Measurements from ENCODE around the gene ZFR. TPM values are rescaled to one million over a fixed set of nuclear protein-coding genes. Genes with fewer than 3 reads are reported as not detected.

ZFR gene
- total and polyA plus RNA-seq, 7 donors: 25.8 to 99.9 (median 71.8) TPM

GRCh38 chr5:32352685-32353084, 91.9 kb downstream of the ZFR start:
- Histone ChIP-seq H3K27me3 (no peaks in the 10 kb centered on the region), H3K4me1 (no peaks in the 10 kb centered on the region), H3K9me3 (no peaks in the 10 kb centered on the region), H3K36me3 (peaks cover 0 to 45% (median 7%) of the 10 kb centered on the region in 4 donors), H3K4me3 (no peak overlapping the region), H3K27ac (no peak overlapping the region)
- intact Hi-C loops (cut with DNase I): no loop called here
- no peak for DNase-seq
- TF ChIP-seq, protein P1, sequence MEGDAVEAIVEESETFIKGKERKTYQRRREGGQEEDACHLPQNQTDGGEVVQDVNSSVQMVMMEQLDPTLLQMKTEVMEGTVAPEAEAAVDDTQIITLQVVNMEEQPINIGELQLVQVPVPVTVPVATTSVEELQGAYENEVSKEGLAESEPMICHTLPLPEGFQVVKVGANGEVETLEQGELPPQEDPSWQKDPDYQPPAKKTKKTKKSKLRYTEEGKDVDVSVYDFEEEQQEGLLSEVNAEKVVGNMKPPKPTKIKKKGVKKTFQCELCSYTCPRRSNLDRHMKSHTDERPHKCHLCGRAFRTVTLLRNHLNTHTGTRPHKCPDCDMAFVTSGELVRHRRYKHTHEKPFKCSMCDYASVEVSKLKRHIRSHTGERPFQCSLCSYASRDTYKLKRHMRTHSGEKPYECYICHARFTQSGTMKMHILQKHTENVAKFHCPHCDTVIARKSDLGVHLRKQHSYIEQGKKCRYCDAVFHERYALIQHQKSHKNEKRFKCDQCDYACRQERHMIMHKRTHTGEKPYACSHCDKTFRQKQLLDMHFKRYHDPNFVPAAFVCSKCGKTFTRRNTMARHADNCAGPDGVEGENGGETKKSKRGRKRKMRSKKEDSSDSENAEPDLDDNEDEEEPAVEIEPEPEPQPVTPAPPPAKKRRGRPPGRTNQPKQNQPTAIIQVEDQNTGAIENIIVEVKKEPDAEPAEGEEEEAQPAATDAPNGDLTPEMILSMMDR (IDR thresholded peaks at IDR 0.05): no peak
- TF ChIP-seq POLR2AphosphoS5 (IDR thresholded peaks at IDR 0.05): no peak
- TF ChIP-seq POLR2A (IDR thresholded peaks at IDR 0.05): no peak
- TF ChIP-seq EP300 (IDR thresholded peaks at IDR 0.05): no peak
- 92 to 97% methylated on average over 8 of the region's 8 CpGs for WGBS, 2 donors

DNA sequence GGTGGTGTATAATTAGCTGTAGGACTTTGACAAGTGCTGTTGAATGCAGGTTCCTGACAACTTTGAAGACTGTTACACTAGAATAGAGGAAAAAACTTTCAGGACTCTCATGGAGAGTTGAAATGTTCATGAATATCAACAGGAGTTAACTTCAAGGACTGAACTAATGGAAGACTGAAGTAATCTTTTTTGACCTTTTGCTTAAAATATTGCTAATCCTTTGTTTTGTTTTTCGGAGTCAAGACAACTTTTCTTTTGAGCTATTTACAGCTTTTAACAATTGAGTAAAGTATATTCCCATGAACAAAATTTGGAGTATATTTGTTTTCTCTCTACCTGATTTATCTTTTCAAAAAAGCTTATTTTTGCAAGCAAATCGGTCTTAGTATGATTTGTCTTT, 97.7 kb downstream of the ZFR start:
- intact Hi-C loops (cut with DNase I): no loop called here

GRCh38 chr5:32343058-32343672, 101.4 kb downstream of the ZFR start:
- no peak for DNase-seq
- Histone ChIP-seq H3K36me3 (no peaks in the 10 kb centered on the region), H3K4me3 (no peak overlapping the region), H3K4me1 (no peaks in the 10 kb centered on the region), H3K9me3 (no peaks in the 10 kb centered on the region), H3K27ac (no peak overlapping the region), H3K27me3 (no peaks in the 10 kb centered on the region)
- intact Hi-C loops (cut with DNase I): no loop called here
- 88 to 100% methylated on average over 2 of the region's 2 CpGs for WGBS, 2 donors
- TF ChIP-seq POLR2A (IDR thresholded peaks at IDR 0.05): no peak
- TF ChIP-seq POLR2AphosphoS5 (IDR thresholded peaks at IDR 0.05): no peak
- TF ChIP-seq, protein P1 (IDR thresholded peaks at IDR 0.05): no peak
- no peak for TF ChIP-seq EP300 (IDR thresholded peaks at IDR 0.05)

More for the DNA sequence above, 97.7 kb downstream of the ZFR start:
- 94 to 96% methylated on average over 2 of the region's 2 CpGs for WGBS, 2 donors
- Histone ChIP-seq H3K9me3 (no peaks in the 10 kb centered on the region), H3K27me3 (no peaks in the 10 kb centered on the region), H3K36me3 (no peaks in the 10 kb centered on the region), H3K4me1 (no peaks in the 10 kb centered on the region), H3K4me3 (no peak overlapping the region), H3K27ac (no peak overlapping the region)
- DNase-seq: no peak
- TF ChIP-seq, protein P1 (IDR thresholded peaks at IDR 0.05): no peak
- TF ChIP-seq POLR2AphosphoS5 (IDR thresholded peaks at IDR 0.05) (no peak), EP300 (IDR thresholded peaks at IDR 0.05) (no peak), POLR2A (IDR thresholded peaks at IDR 0.05) (no peak)

GRCh38 chr5:32342656-32343055, 101.9 kb downstream of the ZFR start:
- TF ChIP-seq POLR2A (IDR thresholded peaks at IDR 0.05) (no peak), POLR2AphosphoS5 (IDR thresholded peaks at IDR 0.05) (no peak), EP300 (IDR thresholded peaks at IDR 0.05) (no peak)
- TF ChIP-seq, protein P1 (IDR thresholded peaks at IDR 0.05): no peak
- intact Hi-C loops (cut with DNase I): no loop called here
- Histone ChIP-seq H3K9me3 (no peaks in the 10 kb centered on the region), H3K27me3 (no peaks in the 10 kb centered on the region), H3K36me3 (no peaks in the 10 kb centered on the region), H3K4me1 (no peaks in the 10 kb centered on the region), H3K4me3 (no peak overlapping the region), H3K27ac (no peak overlapping the region)
- WGBS, 2 donors: 64 to 92% methylated on average over 4 of the region's 4 CpGs
- DNase-seq: no peak

GRCh38 chr5:32339878-32340277, 104.7 kb downstream of the ZFR start:
- H3K9me3 ChIP-seq: no peaks in the 10 kb centered on the region
- no peaks in the 10 kb centered on the region for H3K27me3 ChIP-seq
- H3K36me3 ChIP-seq: no peaks in the 10 kb centered on the region
- no peak for DNase-seq
- H3K4me3 ChIP-seq: no peak overlapping the region
- intact Hi-C loops (cut with DNase I): no loop called here
- no peaks in the 10 kb centered on the region for H3K4me1 ChIP-seq
- H3K27ac ChIP-seq: no peak overlapping the region
- WGBS, 2 donors: 94 to 95% methylated on average over 4 of the region's 4 CpGs
- TF ChIP-seq, protein P1 (IDR thresholded peaks at IDR 0.05): no peak
